GM12865 (cell line): ENCODE measurements around the gene NAALADL1.

Experiments
- DNase-seq: peaks from one replicate; pipeline ENCODE4 v3.0.0; 2010; ENCODE audit warnings: low read depth
- H3K4me3 ChIP-seq: 2 replicates; pipeline ENCODE4 v1.5.1; 2011; ENCODE audit warnings: mild to moderate bottlenecking, low read depth, low read length, control low read depth
- TF ChIP-seq, protein P1 (sequence below): IDR thresholded peaks from 2 replicates; pipeline ENCODE4 v1.5.1; 2011; ENCODE audit warnings: low read length, control low read depth, low read depth, inconsistent platforms; ENCODE audit not compliant: insufficient read depth; ENCODE audit errors: missing control alignments

Gene NAALADL1

DNA sequence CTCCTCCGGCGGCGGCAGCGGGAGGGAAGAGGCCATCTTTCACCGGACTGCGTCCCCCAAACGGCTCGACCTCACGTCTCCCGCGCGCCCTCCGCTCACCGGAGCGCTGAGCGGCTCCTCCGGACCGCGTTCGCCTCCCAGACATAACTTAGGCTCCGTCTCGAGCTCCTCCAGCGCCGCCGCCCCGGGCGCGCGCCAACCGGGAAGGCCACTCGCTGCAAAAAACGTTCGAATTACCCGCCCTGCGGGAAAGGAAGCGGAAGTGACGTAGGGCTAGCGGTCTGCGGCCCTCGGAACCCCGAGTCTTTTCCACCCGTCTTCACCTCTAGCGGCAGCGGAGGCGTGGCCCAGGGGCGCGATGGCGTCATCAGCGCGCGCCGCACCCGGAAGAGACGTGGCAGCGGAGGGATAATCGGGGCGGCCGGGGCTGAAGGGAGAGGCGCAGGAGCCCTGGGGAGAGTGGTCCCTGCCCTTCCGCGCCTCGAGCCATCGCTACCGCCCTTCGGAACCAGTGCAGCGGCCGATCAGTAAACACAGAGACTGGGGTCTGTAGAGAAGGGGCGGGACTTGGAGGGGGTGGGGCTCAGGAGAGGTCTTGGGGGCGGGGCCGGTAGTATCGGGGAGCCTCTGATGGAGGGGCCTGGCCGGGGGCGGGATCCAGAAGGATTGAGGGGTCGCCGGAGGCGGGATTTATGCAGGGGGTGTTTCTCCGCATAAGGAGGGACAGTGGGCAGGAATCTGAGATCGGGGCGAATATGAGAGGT is 25.7 kb upstream of the NAALADL1 start, which contains the start of the genes CDCA5 and ZFPL1:
TSS of gene CDCA5 (minus strand) at position 207 of the 764 bp plus-strand sequence. CDS start at position 145, 62 bp downstream.
TSS of gene ZFPL1 (plus strand) at position 389 of the 764 bp plus-strand sequence. CDS start 477 bp downstream, outside the sequence.
- H3K4me3 ChIP-seq, result peak within 1 kb of the TSS; percentile 83
- TF ChIP-seq, protein P1, sequence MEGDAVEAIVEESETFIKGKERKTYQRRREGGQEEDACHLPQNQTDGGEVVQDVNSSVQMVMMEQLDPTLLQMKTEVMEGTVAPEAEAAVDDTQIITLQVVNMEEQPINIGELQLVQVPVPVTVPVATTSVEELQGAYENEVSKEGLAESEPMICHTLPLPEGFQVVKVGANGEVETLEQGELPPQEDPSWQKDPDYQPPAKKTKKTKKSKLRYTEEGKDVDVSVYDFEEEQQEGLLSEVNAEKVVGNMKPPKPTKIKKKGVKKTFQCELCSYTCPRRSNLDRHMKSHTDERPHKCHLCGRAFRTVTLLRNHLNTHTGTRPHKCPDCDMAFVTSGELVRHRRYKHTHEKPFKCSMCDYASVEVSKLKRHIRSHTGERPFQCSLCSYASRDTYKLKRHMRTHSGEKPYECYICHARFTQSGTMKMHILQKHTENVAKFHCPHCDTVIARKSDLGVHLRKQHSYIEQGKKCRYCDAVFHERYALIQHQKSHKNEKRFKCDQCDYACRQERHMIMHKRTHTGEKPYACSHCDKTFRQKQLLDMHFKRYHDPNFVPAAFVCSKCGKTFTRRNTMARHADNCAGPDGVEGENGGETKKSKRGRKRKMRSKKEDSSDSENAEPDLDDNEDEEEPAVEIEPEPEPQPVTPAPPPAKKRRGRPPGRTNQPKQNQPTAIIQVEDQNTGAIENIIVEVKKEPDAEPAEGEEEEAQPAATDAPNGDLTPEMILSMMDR, result no peak
- DNase-seq, result peak; percentile 97

DNA sequence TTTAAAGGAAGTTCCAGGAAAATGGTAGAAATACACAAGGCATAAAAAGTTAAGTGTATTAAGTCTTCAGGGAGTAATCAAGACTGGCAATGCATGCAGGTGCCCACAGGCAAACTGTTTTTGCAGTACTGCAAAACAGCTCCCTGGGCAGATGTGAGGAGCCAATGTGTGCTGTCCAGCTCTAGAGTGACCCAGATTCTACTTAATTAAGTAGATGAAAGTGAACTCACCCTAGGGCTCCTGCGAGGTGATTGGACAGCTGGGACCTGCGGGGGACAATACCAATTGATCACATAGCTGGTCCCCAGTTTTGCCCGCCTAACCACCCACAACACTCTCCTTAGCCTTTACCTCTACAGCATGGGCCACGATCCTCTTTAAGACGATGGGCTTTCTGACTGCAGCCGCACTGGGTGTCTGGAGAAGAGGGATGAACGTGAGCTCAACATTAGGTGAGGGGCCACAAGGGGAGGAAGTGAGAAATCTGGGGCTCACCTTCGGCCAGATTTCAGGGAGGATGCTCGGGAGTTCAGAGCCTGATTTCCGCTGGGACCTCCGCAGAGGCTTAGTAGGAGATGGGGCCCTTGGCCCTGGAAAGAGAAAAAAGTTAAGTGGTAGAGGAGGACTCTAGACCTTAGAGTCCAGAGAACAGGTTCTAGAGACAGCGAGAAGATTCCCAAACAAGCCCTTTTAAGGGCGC is 24.9 kb upstream of the NAALADL1 start:
- no peak for DNase-seq
- TF ChIP-seq, protein P1, result no peak
- H3K4me3 ChIP-seq, result peak overlapping the region; percentile 83

DNA sequence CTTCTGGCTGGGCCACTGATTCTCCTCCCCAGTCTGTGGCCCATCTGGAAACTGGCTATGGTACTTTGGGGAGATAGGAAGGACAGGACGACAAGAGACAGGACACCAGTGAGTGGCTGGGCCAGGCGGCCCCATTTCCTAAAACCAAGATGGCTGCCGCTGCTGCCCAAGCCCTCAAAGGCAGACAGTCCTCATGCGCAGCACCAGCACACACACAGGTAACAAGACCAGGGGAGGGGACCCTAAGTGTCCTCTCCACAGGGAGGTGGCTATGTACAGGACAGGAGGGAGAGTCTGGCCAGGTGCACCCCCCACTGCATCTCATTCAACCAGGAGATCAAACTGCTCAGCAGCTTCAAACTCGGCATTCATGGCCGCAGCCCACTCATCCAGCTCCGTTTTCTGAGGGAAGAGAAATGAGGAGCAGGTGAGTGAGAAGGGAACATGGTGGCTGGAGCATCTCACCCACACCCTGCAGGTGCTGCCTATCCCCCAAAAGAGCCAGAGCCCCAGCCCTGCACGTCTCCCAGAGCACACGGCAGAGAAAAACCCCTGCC is 20.5 kb upstream of the NAALADL1 start:
- peak overlapping the region; percentile 30 for H3K4me3 ChIP-seq
- TF ChIP-seq, protein P1, result no peak

DNA sequence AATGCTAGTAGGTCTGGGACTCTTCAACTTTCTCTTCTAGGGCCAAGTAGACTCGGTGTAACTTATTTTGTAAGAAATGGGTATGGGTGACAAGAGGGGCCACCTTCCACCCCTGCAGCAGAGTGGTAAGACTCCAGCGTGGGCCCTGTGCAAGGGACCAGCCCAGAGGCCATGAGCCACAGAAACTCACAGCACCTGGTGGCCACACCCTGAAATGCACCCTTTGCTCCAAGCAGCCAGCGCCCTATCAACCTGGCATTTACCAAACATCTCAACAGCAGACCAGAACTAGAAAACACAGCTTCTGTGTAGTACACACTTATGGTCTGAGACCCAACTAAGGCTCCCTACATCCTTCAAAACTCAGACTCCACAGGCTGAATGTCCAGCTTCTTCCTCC is 19.8 kb upstream of the NAALADL1 start:
- DNase-seq, result peak; percentile 84
- H3K4me3 ChIP-seq, result peak overlapping the region; percentile 30
- TF ChIP-seq, protein P1, result peak; percentile 85

More for the DNA sequence above, 20.5 kb upstream of the NAALADL1 start:
- DNase-seq, result no peak

DNA sequence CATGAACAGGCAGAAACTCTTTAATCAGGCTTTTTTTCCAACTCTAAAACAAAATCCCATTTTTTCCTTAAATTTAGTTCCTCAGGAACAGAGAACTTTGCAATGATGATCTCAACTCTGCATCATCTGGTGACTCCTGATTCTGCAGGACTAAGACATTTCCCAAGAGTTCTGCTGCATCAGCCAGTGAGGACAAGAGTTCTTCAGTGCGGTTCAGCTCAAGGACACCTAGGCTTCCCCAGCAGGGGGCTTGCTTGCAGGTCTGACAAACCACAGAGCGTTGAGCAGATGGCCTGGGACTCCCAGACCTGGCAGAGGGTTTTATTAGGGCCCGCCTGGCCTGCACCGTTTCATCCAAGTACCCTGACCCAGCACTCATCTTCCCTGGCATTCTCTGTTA is 19.1 kb upstream of the NAALADL1 start:
- DNase-seq, result no peak
- TF ChIP-seq, protein P1, result no peak
- H3K4me3 ChIP-seq, result no peak overlapping the region

DNA sequence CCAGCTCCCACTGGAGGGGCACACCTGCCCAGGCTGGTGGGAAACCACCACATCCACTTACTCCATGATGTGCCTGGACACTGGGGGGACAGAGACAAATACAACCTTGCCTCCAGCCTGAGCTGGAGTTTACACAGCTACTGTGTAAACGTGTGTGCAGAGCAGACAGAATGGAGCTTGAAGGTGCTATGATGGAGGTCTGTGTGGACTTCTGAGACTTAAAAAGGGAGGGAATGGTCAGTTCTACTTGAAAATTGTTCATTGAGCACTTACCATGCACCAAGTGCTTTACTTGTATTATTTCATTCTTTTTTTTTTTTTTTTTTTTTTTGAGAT is 14.2 kb upstream of the NAALADL1 start:
- no peak overlapping the region for H3K4me3 ChIP-seq
- no peak for DNase-seq
- TF ChIP-seq, protein P1, result no peak
